HG03575 (cell line): ENCODE results near the gene ALG9.

Experiments
- ATAC-seq: cut with Tn5 transposase; IDR thresholded peaks from one replicate; pipeline ENCODE4 v1.9.1; 2021; ENCODE audit not compliant: unreplicated experiment, insufficient number of reproducible peaks, low FRiP score; ENCODE audit errors: extremely low read depth

Gene ALG9, protein sequence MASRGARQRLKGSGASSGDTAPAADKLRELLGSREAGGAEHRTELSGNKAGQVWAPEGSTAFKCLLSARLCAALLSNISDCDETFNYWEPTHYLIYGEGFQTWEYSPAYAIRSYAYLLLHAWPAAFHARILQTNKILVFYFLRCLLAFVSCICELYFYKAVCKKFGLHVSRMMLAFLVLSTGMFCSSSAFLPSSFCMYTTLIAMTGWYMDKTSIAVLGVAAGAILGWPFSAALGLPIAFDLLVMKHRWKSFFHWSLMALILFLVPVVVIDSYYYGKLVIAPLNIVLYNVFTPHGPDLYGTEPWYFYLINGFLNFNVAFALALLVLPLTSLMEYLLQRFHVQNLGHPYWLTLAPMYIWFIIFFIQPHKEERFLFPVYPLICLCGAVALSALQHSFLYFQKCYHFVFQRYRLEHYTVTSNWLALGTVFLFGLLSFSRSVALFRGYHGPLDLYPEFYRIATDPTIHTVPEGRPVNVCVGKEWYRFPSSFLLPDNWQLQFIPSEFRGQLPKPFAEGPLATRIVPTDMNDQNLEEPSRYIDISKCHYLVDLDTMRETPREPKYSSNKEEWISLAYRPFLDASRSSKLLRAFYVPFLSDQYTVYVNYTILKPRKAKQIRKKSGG

DNA sequence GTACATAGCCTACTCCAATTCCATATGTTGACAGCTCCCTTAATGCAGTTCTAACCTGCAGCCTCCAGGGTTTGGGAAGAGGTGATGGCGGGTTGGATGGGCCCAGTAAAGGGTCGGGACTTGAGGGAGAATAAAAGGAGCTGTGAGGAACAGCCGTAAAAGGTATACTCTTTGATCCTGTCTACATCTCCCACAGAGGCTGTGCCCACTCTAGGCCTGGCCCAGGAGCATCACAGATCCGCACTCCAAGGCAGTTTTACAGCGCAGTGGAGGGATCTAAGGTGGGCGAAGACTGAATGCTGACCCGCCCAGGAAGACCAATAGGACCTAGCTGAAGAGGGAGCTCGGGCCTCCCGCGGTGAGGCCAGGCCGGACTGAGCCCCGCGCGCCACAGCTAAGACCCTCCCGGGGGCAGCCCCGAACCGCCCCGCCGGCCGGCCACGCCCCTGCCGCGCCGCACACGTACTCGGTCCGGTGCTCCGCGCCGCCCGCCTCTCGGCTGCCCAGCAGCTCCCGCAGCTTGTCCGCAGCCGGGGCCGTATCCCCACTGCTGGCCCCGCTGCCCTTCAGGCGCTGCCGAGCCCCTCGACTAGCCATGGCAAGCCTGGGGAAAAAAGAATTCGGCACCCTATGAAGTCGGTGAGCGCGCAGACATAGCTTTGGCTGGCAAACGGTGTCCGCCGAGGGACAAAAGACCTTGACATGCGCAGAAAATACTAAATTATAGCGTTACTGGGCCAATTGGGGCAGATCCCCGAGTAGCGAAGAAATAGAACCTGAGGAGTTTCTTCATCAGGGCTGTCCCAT, at the start of gene ALG9:
Gene ALG9, minus strand, starts transcription at position 696 of the 807 bp plus-strand sequence. Its CDS starts 99 bp downstream, at position 597.
- ATAC-seq: peak; percentile 41

DNA sequence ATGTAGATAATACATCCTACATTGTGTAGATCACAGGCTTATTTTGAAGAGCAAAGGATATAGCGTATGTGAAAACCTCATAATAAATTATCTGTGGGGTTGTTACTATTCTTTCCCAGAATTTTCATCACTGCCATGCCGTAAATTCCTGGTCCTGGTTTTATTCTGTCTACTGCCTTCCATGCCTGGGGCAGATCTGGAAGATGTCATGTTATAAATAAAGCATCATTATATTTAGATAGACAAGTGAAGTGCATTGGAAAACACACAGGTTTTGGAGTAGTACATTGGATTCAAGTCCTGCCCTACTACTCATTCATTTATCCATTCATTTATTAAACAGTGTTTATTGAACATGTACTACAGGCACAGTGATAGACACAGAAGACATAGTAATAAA, 49.5 kb upstream of the ALG9 start:
- ATAC-seq: no peak

DNA sequence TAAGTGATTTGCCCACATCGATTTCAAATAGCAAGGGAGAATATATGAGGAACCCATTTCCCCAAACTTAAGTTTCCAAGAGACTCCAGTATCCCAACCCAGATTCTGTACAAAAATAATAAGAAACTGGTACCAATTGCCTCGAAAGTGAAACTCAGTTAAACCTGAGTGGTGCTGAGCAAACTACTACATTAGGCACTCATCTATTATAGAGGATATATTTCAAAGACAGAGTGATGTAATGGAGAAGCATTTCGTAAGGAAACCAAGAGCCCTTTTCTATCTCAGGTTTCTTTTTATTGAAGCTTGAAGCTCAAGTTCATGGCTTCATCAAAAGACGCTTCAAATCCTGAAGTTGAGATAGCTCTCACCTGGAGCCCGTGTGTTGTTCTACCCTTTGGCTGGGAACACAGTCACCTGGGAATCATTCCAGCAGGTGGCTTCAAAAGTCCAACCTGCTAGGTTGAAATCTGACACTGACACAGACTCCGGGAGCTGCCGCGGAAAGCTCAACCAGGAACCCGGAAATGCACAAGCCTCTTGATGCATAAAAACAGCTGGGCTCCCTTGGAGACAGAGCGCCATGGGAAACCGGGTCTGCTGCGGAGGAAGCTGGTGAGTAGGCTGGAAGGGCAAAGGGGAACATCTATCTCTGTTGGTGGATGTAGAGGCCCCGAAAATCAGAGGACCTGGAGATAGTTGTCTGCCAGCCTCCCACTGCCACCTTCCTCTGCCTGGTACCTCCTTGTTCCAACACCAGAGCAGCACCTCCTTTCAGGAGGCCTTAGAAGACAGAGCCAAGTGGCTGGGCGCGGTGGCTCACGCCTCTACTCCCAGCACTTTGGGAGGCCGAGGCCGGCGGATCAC, 47.2 kb upstream of the ALG9 start, which contains the start of gene C11orf52:
Gene C11orf52, plus strand, starts transcription at position 524 of the 867 bp plus-strand sequence. Its CDS starts 60 bp downstream, at position 584.
- no peak for ATAC-seq

DNA sequence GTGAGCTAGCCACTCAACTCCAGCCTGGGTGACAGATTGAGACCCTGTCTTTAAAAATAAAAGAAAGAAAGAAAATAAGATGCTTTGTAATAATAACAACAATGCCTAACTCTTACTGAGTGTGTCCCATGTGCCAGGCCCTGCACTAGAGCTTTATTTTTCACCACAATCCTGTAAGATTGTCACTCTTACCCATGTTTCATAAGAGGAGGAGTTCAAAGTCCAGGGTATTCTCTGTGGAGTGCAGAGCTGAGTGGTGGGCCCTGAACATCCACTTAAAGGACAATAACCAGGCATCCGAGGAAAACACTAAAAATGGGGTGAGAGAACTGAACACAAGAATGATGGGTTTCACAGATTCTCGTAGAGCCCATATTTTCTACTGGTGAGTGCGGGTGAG, 46.4 kb upstream of the ALG9 start:
- ATAC-seq: no peak

DNA sequence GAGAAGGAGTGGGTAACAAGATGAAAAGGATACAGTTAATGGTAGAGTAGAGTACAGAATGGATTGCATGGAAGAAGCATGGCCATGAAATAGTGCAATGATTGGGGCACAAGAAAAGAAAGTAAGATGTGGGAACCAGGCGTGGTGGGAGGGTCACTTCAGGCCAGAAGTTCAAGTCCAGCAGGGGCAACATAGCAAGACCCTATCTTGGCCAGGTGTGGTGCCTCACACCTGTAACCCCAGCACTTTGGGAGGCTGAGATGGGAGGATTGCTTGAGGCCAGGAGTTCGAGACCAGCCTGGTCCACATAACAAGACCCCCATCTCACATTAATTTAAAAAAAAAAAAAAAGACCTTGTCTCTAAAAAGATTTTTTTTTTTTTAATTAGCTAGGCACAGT, 45.9 kb upstream of the ALG9 start:
- ATAC-seq: no peak

DNA sequence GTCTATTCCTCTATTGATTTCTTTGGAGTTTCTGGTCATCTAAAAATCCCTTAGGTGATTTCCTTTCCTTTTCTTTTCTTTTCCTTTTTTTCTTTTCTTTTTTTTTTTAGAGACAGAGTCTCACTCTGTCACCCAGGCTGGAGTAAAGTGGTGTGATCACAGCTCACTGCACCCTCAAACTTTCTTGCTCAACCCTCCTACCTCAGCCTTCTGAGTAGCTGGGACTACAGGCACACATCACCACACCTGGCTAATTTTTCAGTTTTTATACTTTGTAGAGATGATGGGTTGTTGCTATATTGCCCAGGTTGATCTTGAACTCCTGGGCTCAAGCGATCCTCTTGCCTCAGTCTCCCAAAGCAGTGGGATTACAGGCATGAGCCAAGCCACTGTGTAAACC, 45.4 kb upstream of the ALG9 start:
- ATAC-seq: no peak

DNA sequence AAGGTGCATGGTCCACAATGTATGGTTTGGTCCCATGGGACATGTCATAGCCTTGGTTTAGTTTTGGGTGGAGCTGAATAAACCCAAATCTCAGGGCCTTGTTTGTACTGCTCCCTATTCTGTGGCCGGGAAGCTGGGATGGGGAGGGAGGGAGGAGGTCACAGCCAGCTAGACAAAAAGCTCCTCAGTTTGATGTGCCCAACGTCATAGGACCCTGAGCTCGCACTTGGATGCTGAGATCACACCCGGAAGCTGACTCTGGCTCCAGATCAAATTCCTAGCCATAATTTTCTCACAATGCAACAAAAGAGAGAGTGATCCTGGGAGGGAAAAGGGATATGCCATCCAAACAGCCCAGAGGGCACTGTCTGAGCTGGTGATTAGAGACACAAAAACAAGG, 42.6 kb upstream of the ALG9 start:
- no peak for ATAC-seq

DNA sequence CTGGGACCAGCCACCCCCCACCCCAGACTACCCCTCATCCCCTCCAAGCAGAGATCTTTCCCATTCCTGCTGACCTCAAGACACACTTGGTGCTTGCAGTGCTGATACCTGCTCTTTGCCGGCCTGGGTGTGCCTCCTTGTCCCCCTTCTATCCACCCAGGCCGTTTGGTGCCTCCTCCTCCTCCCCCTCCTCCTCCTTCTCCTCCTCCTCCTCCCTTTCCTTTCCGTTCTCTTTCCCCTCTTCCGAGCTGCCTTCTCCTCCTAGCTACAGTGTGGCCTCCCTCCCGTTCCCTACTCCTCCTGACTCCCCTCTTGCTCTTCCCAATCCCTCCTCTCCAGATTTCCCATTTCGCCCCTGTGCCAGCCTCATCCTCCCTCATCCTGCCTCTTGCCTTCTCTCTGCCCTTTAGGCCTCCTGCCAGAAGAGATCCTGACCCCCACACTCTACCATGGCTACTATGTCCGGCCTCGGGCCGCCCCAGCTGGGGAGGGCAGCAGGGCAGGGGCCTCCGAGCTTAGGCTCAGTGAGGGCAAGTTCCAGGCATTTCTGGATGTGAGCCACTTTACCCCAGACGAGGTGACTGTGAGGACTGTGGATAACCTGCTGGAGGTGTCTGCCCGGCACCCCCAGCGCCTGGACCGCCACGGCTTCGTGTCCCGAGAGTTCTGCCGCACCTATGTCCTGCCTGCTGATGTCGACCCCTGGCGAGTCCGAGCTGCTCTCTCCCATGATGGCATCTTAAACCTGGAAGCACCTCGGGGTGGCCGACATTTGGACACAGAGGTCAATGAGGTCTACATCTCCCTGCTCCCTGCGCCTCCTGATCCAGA, 41.9 kb upstream of the ALG9 start:
- no peak for ATAC-seq

DNA sequence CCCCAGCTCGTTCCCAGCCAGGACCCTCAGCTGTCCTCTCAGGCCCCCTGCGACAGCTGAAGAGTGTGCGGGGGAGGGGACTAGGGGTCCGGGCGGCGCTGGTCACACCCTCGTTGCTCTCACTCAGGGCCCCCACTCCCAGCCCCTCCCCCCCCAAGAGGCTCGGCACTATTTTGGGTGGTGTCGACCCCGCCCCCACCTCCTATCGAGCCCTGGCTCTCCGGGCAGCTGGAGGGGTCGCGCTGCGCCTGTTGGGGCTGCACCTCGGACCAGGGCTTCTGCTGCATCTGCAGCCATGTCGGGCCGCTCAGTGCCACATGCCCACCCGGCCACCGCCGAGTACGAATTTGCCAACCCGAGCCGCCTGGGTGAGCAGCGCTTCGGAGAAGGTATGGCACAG, 41.2 kb upstream of the ALG9 start, which contains the start of gene HSPB2:
Gene HSPB2, plus strand, starts transcription at position 200 of the 400 bp plus-strand sequence. Its CDS starts 96 bp downstream, at position 296.
- no peak for ATAC-seq

DNA sequence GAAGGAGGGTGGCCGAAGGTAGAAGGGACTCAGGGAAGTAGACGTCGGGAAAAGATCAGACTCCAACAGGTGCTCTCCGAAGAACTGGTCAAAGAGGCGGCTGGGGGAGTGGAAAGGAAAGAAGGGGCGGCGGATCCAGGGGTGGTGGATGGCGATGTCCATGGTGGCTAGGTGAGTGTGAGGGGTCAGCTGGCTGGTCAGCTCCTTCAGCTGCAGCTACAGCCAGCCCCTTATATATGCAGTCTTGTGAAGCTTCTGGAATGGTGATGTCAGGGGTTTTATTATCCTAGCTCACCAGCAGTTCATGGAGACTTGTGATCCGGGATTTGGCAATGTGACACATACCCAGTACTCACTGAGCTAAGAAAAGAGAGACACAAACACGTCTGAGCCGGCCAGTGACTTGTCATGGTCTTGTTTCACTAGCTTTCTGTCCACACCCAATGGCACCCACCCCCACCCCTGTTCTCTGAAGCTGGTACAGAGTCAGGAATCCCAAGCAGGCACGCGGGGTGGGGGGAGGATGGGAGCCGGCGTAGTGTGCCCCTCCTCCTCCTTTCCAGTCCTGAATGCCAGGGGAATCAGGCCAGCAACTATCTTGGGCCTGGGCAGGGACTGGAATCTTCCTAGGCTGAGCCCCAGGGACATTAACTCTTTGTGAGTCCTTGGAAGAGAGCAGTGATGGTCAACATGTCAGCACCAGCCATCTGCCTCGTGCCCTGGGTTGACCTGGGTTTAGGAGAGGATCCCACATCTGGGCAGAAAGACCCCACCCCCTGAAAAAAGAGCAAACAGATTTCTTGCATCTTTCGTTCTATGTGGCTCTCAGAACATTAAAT, 40.4 kb upstream of the ALG9 start, which contains the start of gene CRYAB:
Gene CRYAB, minus strand, starts transcription at position 208 of the 839 bp plus-strand sequence. Its CDS starts 46 bp downstream, at position 162.
- no peak for ATAC-seq

DNA sequence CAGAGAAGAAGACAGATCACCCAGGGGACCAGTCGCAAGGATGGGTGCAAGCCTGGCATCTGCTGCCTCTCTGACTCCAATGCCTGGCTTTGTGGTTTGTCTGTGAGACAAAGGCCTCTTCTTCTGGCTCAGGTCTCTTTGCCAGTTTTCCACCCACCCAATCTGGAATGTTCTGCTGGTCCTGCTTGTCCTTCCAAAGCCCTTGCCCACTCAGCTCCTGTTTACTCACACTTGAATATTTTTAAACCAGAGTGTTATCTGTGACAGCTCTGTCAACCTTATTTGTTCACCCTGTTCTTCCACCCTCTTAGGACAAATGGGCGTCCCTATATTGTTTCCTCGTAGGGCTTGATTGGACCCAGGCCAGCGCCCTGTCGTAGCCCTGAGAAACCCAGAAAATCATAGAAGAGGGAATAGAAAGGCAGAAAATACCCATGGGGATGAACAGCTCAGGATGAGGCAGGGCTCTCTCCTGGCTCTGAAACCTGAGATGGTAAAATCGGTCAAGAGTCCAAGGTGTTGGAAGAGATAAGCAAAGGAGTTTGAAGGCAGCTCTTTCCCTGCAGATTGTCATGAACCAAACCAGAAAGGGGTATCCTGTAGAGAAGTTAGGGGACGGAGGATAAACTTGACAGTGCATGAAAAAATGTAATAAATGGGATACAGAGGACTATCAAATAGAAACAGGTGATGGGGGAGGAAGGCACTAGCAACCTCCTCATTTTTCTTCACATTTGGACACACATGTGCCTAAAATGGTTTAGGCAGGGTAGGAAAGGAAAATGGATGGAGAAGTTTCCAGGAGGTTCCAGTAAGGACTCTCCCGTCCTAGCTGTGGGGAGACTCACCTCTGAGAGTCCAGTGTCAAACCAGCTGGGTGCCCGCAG, 39.5 kb upstream of the ALG9 start:
- ATAC-seq: no peak

DNA sequence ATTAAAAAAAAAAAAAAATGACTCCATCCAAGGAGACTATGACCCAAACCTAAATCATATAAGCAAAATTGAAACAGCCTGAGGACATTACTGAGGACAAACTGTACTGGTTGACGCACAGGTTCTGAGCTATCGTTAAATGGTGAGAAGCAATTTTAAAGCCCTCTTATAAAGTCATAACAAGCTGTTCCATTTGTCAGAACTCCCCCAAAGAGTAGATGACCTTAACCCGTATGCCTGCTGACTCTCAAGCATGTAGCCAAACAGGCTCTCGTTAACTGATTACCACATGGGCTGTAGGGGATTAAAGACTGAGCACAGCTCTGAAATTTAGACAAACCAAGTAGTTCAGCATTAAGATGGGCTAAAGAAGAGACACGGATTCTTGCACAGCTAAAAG, 38.0 kb upstream of the ALG9 start:
- no peak for ATAC-seq

DNA sequence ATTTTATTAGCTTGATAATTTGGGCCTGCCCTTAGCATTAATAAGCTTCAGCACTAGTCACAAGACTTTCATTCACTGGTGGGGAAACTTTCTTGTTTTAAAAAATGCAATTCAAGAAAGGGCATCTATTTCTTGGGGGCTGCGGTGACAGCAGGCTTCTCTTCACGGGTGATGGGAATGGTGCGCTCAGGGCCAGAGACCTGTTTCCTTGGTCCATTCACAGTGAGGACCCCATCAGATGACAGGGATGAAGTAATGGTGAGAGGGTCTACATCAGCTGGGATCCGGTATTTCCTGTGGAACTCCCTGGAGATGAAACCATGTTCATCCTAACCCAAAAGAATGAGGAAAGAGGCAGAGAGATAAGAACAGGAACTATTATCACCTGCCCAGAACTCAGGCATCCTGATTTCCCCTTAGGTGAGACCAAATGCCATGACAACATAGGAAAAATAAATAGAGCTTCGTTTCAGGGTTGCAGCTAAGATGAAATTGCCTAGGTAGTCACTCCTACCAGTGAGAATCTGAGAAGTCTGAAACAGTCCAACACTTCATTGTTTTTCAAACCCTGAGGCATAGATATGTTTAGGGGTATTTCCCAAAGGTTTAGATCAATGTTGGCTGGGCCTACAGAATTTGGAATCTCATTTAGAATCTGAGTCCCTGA, 37.4 kb upstream of the ALG9 start:
- no peak for ATAC-seq

DNA sequence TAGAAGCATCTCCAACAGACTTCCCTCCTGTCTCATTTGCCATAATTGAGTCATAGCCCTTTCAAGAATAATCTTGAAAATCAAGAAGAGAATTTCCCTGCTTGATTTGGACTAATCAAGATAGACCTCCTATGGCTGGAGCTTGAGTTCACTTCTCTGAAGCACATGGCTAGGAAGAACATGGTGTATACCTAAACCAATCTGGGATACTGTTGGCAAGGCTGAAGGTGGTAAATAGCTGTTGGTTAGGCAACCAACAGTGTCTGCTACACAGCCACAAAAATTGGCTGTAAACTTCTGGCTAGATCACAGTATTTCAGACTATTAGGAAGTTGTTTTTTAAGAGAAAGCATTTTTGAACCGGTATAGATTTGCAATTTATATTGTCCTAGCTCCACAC, 35.3 kb upstream of the ALG9 start:
- ATAC-seq: no peak

DNA sequence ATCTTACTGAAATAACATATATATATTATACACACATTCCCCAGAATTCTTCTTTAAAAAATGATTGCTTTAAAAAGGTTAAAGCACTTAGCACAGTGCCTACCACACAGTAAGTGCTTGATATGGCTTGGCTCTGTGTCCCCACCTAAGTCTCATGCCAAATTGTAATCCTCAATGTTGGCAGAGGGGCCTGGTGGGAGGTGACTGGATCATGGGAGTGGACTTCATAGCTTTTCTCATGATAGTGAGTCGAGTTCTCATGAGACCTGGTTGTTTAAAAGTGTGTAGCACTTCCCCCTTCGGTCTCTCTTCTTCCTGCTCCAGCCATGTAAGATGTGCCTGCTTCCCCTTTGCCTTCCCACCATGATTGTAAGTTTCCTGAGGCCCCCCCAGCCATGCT, 34.0 kb upstream of the ALG9 start:
- ATAC-seq: no peak

DNA sequence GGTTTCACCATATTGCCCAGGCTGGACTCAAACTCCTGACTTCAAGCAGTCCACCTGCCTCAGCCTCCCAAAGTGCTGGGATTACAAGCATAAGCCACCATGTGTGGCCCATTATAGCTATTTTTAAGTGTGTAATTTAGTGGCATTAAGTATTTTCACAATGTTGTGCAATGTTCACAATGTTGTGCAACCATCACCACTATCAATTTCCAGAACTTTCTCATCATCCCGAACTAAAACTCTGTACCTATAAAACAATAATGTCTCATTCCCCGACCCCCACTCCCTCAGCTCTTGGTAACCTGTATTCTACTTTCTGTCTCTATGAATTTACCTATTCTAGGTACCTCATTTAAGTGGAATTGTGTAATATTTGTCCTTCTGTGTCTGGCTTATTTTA, 15.5 kb upstream of the ALG9 start:
- ATAC-seq: no peak
